ENCODE data around the gene GAGE13.
A peak's percentile ranks its signal among the peaks of the same experiment; 100 is the strongest.
"Not testable (repeated sequence)": the region's sequence is repeated elsewhere in the genome, so short reads cannot be mapped to it uniquely, and the experiment has no call there.

The GAGE13 gene

GRCh38 chrX:49309401-49309981 is 21.9 kb upstream of the GAGE13 start:
- no peak for TF ChIP-seq CTCF (IDR thresholded peaks at IDR 0.05; ENCODE audit: control insufficient read depth, insufficient read depth, low read depth, low read length, missing control alignments)
- DNase-seq (ENCODE audit: low read depth): no peak
- H3K4me3 ChIP-seq (ENCODE audit: control insufficient read depth, low read depth, low read length): peak overlapping the region; percentile 25

DNA sequence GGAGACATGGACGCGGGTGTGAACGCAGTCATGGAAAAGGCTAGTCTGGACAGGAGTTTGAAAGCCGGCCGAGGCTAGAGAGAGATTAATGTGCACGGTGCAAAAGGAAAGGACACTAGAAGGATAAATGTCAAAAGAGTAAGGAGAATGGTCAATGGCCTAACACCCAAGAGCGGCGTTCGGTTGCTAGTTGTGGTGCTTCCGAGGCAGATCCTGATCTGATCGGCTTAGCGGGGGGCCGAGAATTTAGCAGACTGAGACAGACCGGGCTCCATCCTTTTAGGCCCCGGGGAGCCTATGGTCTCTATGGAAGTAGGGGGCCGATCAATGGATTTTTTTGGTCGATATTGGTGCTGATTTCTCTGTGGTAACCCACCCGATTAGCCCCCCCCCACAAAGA is 21.0 kb upstream of the GAGE13 start:
- H3K4me3 ChIP-seq (ENCODE audit: control insufficient read depth, low read depth, low read length): no peak overlapping the region
- no peak for DNase-seq (ENCODE audit: low read depth)
- TF ChIP-seq CTCF (IDR thresholded peaks at IDR 0.05; ENCODE audit: control insufficient read depth, insufficient read depth, low read depth, low read length, missing control alignments): no peak

DNA sequence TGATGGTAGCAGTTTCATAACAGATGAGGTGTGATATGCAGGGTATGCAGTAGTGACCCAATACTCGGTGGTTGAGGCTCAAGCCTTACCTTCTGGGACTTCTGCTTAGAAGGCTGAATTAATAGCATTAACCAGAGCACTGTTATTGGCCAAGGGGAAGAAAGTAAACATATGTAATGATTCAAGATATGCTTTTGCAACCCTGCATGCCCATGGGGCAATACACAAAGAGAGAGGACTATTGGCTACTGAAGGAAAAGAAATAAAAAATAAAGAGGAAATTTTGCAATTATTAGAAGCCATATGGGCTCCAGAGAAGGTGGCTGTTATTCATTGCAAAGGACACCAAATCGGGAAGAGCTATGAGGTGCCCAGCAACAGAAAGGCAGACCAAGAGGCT is 19.2 kb upstream of the GAGE13 start:
- no peak for TF ChIP-seq CTCF (IDR thresholded peaks at IDR 0.05; ENCODE audit: control insufficient read depth, insufficient read depth, low read depth, low read length, missing control alignments)

DNA sequence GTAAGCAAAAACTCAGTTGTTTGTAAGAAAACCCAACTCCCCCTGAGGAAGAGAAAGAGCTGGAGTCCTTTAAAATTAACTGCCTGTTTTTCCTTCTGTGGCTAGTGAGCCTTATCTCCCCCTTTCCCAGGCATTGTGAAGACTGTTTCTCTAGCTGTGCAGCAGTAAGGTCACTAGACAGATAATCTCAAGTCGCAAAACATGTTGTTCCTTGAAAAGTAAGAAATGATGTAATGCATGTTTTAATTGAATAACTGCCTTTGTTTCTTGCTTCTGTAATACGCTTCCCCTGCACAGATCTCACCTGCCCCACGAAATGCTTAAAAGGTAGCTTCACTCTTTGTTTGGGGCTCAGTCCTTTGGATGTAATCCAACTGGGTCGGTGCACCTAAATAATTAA is 15.3 kb upstream of the GAGE13 start:
- DNase-seq (ENCODE audit: low read depth): no peak
- TF ChIP-seq CTCF (IDR thresholded peaks at IDR 0.05; ENCODE audit: control insufficient read depth, insufficient read depth, low read depth, low read length, missing control alignments): no peak
- H3K4me3 ChIP-seq (ENCODE audit: control insufficient read depth, low read depth, low read length): no peak overlapping the region

More for the DNA sequence above, 19.2 kb upstream of the GAGE13 start:
- DNase-seq (ENCODE audit: low read depth): no peak
- H3K4me3 ChIP-seq (ENCODE audit: control insufficient read depth, low read depth, low read length): no peak overlapping the region

- not testable (repeated sequence) for DNase-seq (ENCODE audit: low read depth); H3K4me3 ChIP-seq (ENCODE audit: control insufficient read depth, low read depth, low read length)
Measured at GRCh38 chrX:49321737-49322136, 9.6 kb upstream of the GAGE13 start, which contains the start of gene GAGE12J. Gene GAGE12J, plus strand, starts transcription at chrX:49322037. Its CDS starts 1,157 bp downstream, at chrX:49323194.

DNA sequence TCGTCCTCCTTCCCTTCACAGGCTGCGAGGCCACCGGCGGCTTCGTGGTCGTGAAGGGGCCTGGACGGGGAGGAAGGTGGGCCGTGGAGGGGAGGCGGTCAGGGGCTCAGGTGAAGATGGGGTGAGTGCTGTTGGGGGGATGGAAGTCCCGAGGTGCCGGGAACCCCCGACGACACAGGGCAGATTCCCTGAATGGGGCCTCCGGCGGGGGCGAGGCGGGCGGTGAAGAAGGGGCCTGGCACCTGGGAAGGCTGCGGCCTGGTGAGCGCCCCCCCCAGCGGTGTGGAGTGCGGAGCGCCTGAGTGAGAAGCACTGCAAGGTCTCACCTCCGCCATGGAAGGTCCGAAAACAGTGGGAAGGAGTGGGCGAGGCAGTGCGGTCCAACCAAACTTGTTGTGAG is 9.1 kb upstream of the GAGE13 start:
- DNase-seq (ENCODE audit: low read depth); H3K4me3 ChIP-seq (ENCODE audit: control insufficient read depth, low read depth, low read length): not testable (repeated sequence)

GRCh38 chrX:49323735-49324134 is 7.6 kb upstream of the GAGE13 start:
- H3K4me3 ChIP-seq (ENCODE audit: control insufficient read depth, low read depth, low read length); DNase-seq (ENCODE audit: low read depth): not testable (repeated sequence)

GRCh38 chrX:49330421-49330820 is 961 bp upstream of the GAGE13 start:
- not testable (repeated sequence) for H3K4me3 ChIP-seq (ENCODE audit: control insufficient read depth, low read depth, low read length); DNase-seq (ENCODE audit: low read depth)

GRCh38 chrX:49331841-49332240 is 459 bp downstream of the GAGE13 start:
- not testable (repeated sequence) for DNase-seq (ENCODE audit: low read depth); H3K4me3 ChIP-seq (ENCODE audit: control insufficient read depth, low read depth, low read length)

GRCh38 chrX:49341449-49341848 is 10.1 kb downstream of the GAGE13 start:
- H3K4me3 ChIP-seq (ENCODE audit: control insufficient read depth, low read depth, low read length); DNase-seq (ENCODE audit: low read depth): not testable (repeated sequence)

DNA sequence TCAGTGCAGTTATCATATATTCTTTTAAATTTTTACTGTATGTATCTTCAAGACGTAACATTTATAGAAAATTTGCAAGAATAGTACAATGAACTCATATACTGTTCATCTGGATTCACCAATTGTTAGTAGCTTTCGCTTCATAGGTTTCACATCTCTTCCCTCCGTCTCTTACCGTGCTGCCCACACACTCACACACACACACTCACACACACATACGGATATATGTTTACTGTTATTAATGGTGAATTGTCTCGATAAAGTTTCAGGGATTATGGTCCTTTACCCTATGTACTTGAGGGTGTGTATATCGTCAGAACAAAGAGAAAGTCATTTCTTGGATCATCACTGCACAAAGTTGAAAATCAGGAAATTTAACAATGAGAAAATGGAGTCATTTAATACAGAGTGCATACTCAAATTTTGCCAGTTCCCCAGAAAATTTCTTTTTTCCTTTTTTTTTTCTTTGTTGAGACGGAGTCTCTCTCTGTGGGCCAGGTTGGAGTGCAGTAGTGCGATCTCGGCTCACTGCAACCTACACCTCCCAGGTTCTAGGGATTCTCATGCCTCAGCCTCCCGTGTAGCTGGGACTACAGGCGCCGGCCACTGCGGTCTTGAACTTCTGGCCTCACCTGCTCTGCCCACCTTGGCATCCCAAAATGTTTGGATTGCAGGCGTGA is 13.3 kb downstream of the GAGE13 start:
- H3K4me3 ChIP-seq (ENCODE audit: control insufficient read depth, low read depth, low read length); DNase-seq (ENCODE audit: low read depth): not testable (repeated sequence)

- not testable (repeated sequence) for DNase-seq (ENCODE audit: low read depth); H3K4me3 ChIP-seq (ENCODE audit: control insufficient read depth, low read depth, low read length)
Measured at GRCh38 chrX:49345402-49345801, 14.0 kb downstream of the GAGE13 start.

- not testable (repeated sequence) for H3K4me3 ChIP-seq (ENCODE audit: control insufficient read depth, low read depth, low read length); DNase-seq (ENCODE audit: low read depth)
Measured at GRCh38 chrX:49346150-49346549, 14.8 kb downstream of the GAGE13 start.
